Mammary epithelial cell (primary cell): ENCODE results near the gene ZC3HAV1L.

Experiments
- CTCF ChIP-seq, 2 donors: IDR thresholded peaks in 1 of 2; conservative IDR thresholded peaks in 1 of 2; 2 replicates each; pipeline ENCODE4 v1.5.1; 2011 to 2012; ENCODE audit warnings: inconsistent platforms in 2 of 2, low read length in 2 of 2, mild to moderate bottlenecking in 2 of 2, control low read depth in 1 of 2, low read depth in 1 of 2; ENCODE audit not compliant: insufficient read depth in 1 of 2; ENCODE audit errors: extremely low read depth in 1 of 2
- EZH2 ChIP-seq: IDR thresholded peaks from 2 replicates; pipeline ENCODE4 v1.6.1; 2012; ENCODE audit warnings: low read length, inconsistent platforms, borderline replicate concordance

GRCh38 chr7:139055674-139056073 lies 19.8 kb upstream of the ZC3HAV1L start:
- TF ChIP-seq CTCF (conservative IDR thresholded peaks at IDR 0.05 in 1 of 2, IDR thresholded peaks at IDR 0.05 in 1 of 2; ENCODE audit: extremely low read depth in 1 of 2, insufficient read depth in 1 of 2, low read depth in 1 of 2, low read length in 2 of 2) (no peak), EZH2 (no peak)
